Heart right ventricle (tissue), 16 donors: ENCODE measurements around the gene PUSL1. TPM values are rescaled to one million over a fixed set of nuclear protein-coding genes. Genes with fewer than 3 reads are reported as not detected.

Experiments used
- ATAC-seq, 8 donors: fragments of 200-7000 bp; cut with Tn5 transposase; one replicate each; pipeline ENCODE4 v1.9.1; 2020; ENCODE audit warnings: mild to moderate bottlenecking in 8 of 8, moderate library complexity in 8 of 8, moderate number of reproducible peaks in 1 of 8
- DNase-seq, 2 donors: peaks; one replicate each; pipeline ENCODE4 v3.0.0-alpha.2; 2020
- H3K27ac ChIP-seq, 10 donors: fragments of 200-600 bp; sonication (generic) in 2 of 10; one replicate each; pipeline versions ENCODE4 v1.5.0 to v1.8.0; 2020 to 2022; ENCODE audit warnings: mild to moderate bottlenecking in 3 of 10
- H3K27me3 ChIP-seq, 7 donors: fragments of 200-600 bp; one replicate each; pipeline ENCODE4 v1.8.0; 2021 to 2022; ENCODE audit warnings: mild to moderate bottlenecking in 2 of 7
- H3K36me3 ChIP-seq, 9 donors: fragments of 200-600 bp; sonication (generic) in 1 of 9; one replicate each; pipeline versions ENCODE4 v1.5.0 to v1.8.0; 2020 to 2022; ENCODE audit warnings: mild to moderate bottlenecking in 2 of 9
- H3K4me1 ChIP-seq, 9 donors: fragments of 200-600 bp; sonication (generic) in 1 of 9; one replicate each; pipeline versions ENCODE4 v1.5.0 to v1.8.0; 2020 to 2022; ENCODE audit warnings: mild to moderate bottlenecking in 4 of 9
- H3K4me3 ChIP-seq, 10 donors: fragments of 200-600 bp; sonication (generic) in 2 of 10; one replicate each; pipeline versions ENCODE4 v1.5.0 to v1.8.0; 2020 to 2022; ENCODE audit warnings: mild to moderate bottlenecking in 7 of 10, moderate library complexity in 2 of 10
- H3K9me3 ChIP-seq, 11 donors: fragments of 200-600 bp in 10 of 11; sonication (generic) in 2 of 11; one replicate each; pipeline versions ENCODE4 v1.5.0 to v1.8.0; 2013 to 2022; ENCODE audit warnings: mild to moderate bottlenecking in 2 of 11, control low read depth in 1 of 11, moderate library complexity in 1 of 11
- CTCF ChIP-seq, 9 donors: fragments of 200-600 bp; sonication (generic) in 2 of 9; IDR thresholded peaks; one replicate each; pipeline versions ENCODE4 v1.5.0 to v1.8.0; 2021 to 2022; ENCODE audit warnings: antibody characterized with exemption in 9 of 9, mild to moderate bottlenecking in 5 of 9, moderate library complexity in 1 of 9
- WGBS, 2 donors: extraction: QIAGEN DNeasy Blood & Tissue Kit; methylation state at CpG; one replicate each; pipeline ENCODE4 v1.1.7; 2013; ENCODE audit warnings: inconsistent platforms in 1 of 2; 5-methylcytosine and 5-hydroxymethylcytosine counted together
- intact Hi-C, 10 donors: fragments of 100-400 bp; cut with DNase I; formaldehyde crosslinking; loops; one replicate each; pipeline versions ENCODE4 v1.11.1 to v1.14.2; 2022
- polyA plus RNA-seq, 2 donors: library from polyadenylated mRNA; stranded (reverse); fragments of 200-250 nt; gene quantifications; one replicate each; pipeline ENCODE4 v1.2.3, GENCODE V29; 2013
- total RNA-seq, 10 donors: library from RNA; stranded (reverse); fragmentation: NEBNext Ultra II Directional in 3 of 10; extraction: Animal tissue kit (Norgen Biotek cat#: 25700) in 3 of 10; gene quantifications; one replicate each; pipeline versions ENCODE4 v1.2.1 to v1.2.4, GENCODE V29; 2021 to 2023
- donor health status: Arrhythmogenic right ventricular cardiomyopathy.
- donor health status: ischemic (EF 13 %, LVEDD 7.1; RV severe dilation, severe dysfunction).
- donor health status: healthy with polysubstance abuse.
- donor health status: DM: no; HTN: yes; CAD: no.
- donor health status: DM: no; HTN: no; CAD: no.
- donor health status: ischemic (EF 25% LVEDD 6.9; RV normal size, moderate dysfunction).
- donor health status: ischemic (EF 25% LVEDD 5.7; RV mildly dilated, moderate dysfunction).
- donor health status: healthy.
- donor health status: DM: yes; HTN: yes; CAD: no.
- donor health status: Ischemic cardiomyopathy.
- donor health status: ischemic (EF 35%, LVEDD 5.7; RV mildly dilated, moderate dysfunction).
- donor health status: nonischemic (EF 11% LVEDD 7.7; RV severe dilation, severe dysfunction).
- donor health status: DM: yes; HTN: yes; CAD: no.
- donor health status: PGD.
- donor health status: ischemic (EF 29% LVEDD 5.4; RV normal size, mild dysfunction).
- donor health status: nonischemic (EF 23%, LVEDD 6.1; RV moderate dilation, normal function).

Gene PUSL1
- total and polyA plus RNA-seq, 12 donors, result 5.6 to 17.8 (median 9.1) TPM

DNA sequence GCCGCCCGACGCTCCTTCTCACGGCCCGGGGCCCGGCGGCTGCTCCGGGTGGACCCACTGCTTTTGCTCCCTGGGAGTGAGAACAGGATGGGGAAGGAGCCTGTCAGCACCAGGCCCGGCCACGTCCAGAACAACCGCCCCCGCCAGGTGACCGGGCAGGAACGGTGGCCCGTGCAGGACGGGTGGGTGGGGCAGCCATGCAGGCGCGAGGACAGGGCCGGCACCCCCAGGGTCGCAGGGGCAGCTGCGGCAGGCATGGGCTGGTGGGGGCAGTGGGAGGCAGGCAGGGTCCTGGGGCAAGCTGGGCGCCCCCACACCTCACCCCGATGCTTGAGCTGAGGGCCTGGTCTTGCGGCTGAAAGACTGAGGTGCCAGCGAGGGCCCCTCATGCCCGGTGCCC lies 28.0 kb downstream of the PUSL1 start:
- DNase-seq, result no peak
- TF ChIP-seq CTCF (IDR thresholded peaks at IDR 0.05), result no peak
- WGBS, 2 donors, result 88 to 93% methylated on average over 18 to 26 of the region's 26 CpGs
- H3K36me3 ChIP-seq, result peaks cover 0 to 55% (median 9%) of the 10 kb centered on the region in 9 donors
- no peaks in the 10 kb centered on the region for H3K9me3 ChIP-seq
- no peak overlapping the region for H3K4me3 ChIP-seq
- H3K27me3 ChIP-seq, result no peaks in the 10 kb centered on the region
- no peak overlapping the region for H3K27ac ChIP-seq
- intact Hi-C loops, result no loop called here
- peaks cover 0 to 2% (median 0%) of the 10 kb centered on the region in 9 donors for H3K4me1 ChIP-seq
- ATAC-seq, result no peak

DNA sequence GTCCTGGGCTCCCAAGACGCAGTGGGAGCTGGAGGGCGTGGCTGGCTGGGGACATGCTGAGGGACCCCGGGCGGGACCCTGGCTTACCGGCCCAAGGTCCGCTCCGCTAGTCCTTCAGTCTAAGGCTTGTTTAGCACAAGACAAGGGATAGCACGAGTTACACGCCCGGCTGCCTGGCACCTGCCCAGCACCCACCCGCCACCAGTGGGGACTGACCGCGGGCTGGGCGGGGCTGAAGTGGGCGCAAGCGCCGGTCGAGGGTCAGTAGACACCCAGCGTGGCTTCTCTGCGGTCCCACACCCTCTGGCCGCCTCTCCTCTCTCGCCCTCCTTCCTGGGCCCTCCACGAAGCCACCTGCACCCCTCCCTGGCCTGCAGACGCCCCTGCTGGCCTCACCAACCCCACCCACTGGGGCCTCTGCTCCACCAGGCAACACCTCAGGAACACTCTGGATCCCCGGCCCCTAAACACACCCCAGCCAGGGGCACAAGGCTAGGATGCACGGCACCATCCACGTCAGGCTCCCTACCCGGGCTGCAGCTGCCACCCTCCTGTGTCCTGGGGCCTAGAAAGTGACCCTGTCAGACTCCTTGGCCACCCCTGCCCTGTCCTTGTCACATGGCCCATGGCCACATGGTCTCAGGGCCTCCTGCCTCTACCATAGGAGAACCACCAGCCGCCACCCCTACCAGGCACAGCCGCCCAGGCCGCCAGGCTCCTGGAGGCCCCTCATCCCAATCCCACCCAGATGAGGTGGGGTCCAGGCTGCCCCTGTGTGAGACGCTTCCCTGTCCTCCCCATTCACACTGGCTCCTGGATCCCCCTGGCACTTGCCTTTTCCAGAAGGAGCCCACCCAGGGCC lies 28.8 kb downstream of the PUSL1 start:
- Histone ChIP-seq H3K27me3 (no peaks in the 10 kb centered on the region), H3K4me1 (no peaks in the 10 kb centered on the region), H3K36me3 (peaks cover 0 to 62% (median 9%) of the 10 kb centered on the region in 9 donors), H3K9me3 (no peaks in the 10 kb centered on the region), H3K4me3 (no peak overlapping the region), H3K27ac (no peak overlapping the region)
- DNase-seq, result no peak
- WGBS, 2 donors, result 96 to 97% methylated on average over 30 to 32 of the region's 32 CpGs
- TF ChIP-seq CTCF (IDR thresholded peaks at IDR 0.05), result no peak
- ATAC-seq, result no peak
- intact Hi-C loops, result no loop called here

DNA sequence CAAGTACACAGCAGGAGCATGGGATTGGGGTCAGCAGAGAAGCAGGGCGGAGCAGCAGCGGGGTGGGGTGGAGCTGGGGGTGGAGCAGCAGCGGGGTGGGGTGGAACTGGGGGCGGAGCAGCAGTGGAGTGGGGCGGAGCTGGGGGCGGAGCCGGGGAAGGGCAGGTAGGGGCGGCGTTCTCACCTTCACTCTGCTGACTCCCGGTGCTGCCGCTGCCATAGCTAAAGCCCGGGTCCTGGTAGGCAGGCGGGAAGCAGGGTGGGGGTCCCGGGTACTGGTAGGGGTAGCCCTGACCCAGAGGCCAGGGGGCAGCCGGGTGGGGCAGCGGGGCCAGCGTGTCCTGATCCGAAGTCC lies 29.4 kb downstream of the PUSL1 start:
- no peaks in the 10 kb centered on the region for H3K4me1 ChIP-seq
- 82 to 86% methylated on average over 18 of the region's 18 CpGs for WGBS, 2 donors
- no peak overlapping the region for H3K27ac ChIP-seq
- ATAC-seq, result no peak
- no peaks in the 10 kb centered on the region for H3K27me3 ChIP-seq
- no peak for DNase-seq
- no peak for TF ChIP-seq CTCF (IDR thresholded peaks at IDR 0.05)
- H3K9me3 ChIP-seq, result no peaks in the 10 kb centered on the region
- intact Hi-C loops, result no loop called here
- no peak overlapping the region for H3K4me3 ChIP-seq
- peaks cover 0 to 63% (median 9%) of the 10 kb centered on the region in 9 donors for H3K36me3 ChIP-seq

GRCh38 chr1:1338278-1338677 lies 29.9 kb downstream of the PUSL1 start:
- DNase-seq, result no peak
- intact Hi-C loops, result no loop called here
- peaks cover 0 to 2% (median 0%) of the 10 kb centered on the region in 9 donors for H3K4me1 ChIP-seq
- no peak for ATAC-seq
- no peak for TF ChIP-seq CTCF (IDR thresholded peaks at IDR 0.05)
- H3K9me3 ChIP-seq, result no peaks in the 10 kb centered on the region
- peaks cover 0 to 63% (median 9%) of the 10 kb centered on the region in 9 donors for H3K36me3 ChIP-seq
- no peak overlapping the region for H3K4me3 ChIP-seq
- H3K27me3 ChIP-seq, result no peaks in the 10 kb centered on the region
- 95% methylated on average over 33 to 36 of the region's 36 CpGs for whole genome bisulfite sequencing, 2 donors
- H3K27ac ChIP-seq, result no peak overlapping the region
